ENCODE measurements around the gene NPHP1.
"Not testable (repeated sequence)": the region's sequence is repeated elsewhere in the genome, so short reads cannot be mapped to it uniquely, and the experiment has no call there.

The NPHP1 gene

GRCh38 chr2:110204408-110205385 lies at the start of gene NPHP1:
TSS of gene NPHP1 (minus strand) at chr2:110205013. CDS start at chr2:110204968, 45 bp downstream.
- peaks cover 14% of the 10 kb centered on the region for H3K36me3 Mint-ChIP-seq (ENCODE audit: low read depth)
- H3K4me1 Mint-ChIP-seq (ENCODE audit: low read depth): peaks cover 14% of the 10 kb centered on the region
- H3K27ac Mint-ChIP-seq: peak within 1 kb of the TSS; percentile 89
- H3K4me3 Mint-ChIP-seq: peak within 1 kb of the TSS; percentile 90
- peaks cover 3% of the 10 kb centered on the region for H3K27me3 Mint-ChIP-seq (ENCODE audit: low read depth)
- no peaks in the 10 kb centered on the region for H3K9me3 Mint-ChIP-seq
- peak; percentile 88 for DNase-seq (ENCODE audit: low spot score)

- H3K9me3 Mint-ChIP-seq: not testable (repeated sequence)
Observed at GRCh38 chr2:110248081-110248795, 43.4 kb upstream of the NPHP1 start.

GRCh38 chr2:110245488-110246435 lies 40.9 kb upstream of the NPHP1 start:
- H3K4me1 Mint-ChIP-seq (ENCODE audit: low read depth); H3K4me3 Mint-ChIP-seq; H3K27ac Mint-ChIP-seq; H3K27me3 Mint-ChIP-seq (ENCODE audit: low read depth); H3K9me3 Mint-ChIP-seq; H3K36me3 Mint-ChIP-seq (ENCODE audit: low read depth); DNase-seq (ENCODE audit: low spot score): not testable (repeated sequence)

More at GRCh38 chr2:110248081-110248795, 43.4 kb upstream of the NPHP1 start:
- not testable (repeated sequence) for H3K4me3 Mint-ChIP-seq; H3K27ac Mint-ChIP-seq; H3K27me3 Mint-ChIP-seq (ENCODE audit: low read depth); H3K36me3 Mint-ChIP-seq (ENCODE audit: low read depth); H3K4me1 Mint-ChIP-seq (ENCODE audit: low read depth); DNase-seq (ENCODE audit: low spot score)

GRCh38 chr2:110243283-110243682 lies 38.5 kb upstream of the NPHP1 start:
- not testable (repeated sequence) for DNase-seq (ENCODE audit: low spot score); H3K9me3 Mint-ChIP-seq; H3K36me3 Mint-ChIP-seq (ENCODE audit: low read depth); H3K27ac Mint-ChIP-seq; H3K4me3 Mint-ChIP-seq; H3K27me3 Mint-ChIP-seq (ENCODE audit: low read depth); H3K4me1 Mint-ChIP-seq (ENCODE audit: low read depth)

GRCh38 chr2:110234514-110234913 lies 29.7 kb upstream of the NPHP1 start:
- H3K4me3 Mint-ChIP-seq; H3K36me3 Mint-ChIP-seq (ENCODE audit: low read depth); H3K4me1 Mint-ChIP-seq (ENCODE audit: low read depth); H3K27ac Mint-ChIP-seq; H3K27me3 Mint-ChIP-seq (ENCODE audit: low read depth); DNase-seq (ENCODE audit: low spot score); H3K9me3 Mint-ChIP-seq: not testable (repeated sequence)

- H3K4me1 Mint-ChIP-seq (ENCODE audit: low read depth); H3K4me3 Mint-ChIP-seq; H3K9me3 Mint-ChIP-seq; DNase-seq (ENCODE audit: low spot score); H3K36me3 Mint-ChIP-seq (ENCODE audit: low read depth); H3K27ac Mint-ChIP-seq: not testable (repeated sequence)
- H3K27me3 Mint-ChIP-seq (ENCODE audit: low read depth): peaks cover 22% of the 10 kb centered on the region
Observed at GRCh38 chr2:110229886-110230285, 25.1 kb upstream of the NPHP1 start.

GRCh38 chr2:110222626-110223025 lies 17.8 kb upstream of the NPHP1 start:
- not testable (repeated sequence) for H3K4me3 Mint-ChIP-seq, H3K27ac Mint-ChIP-seq
- H3K27me3 Mint-ChIP-seq (ENCODE audit: low read depth): peaks cover 62% of the 10 kb centered on the region

GRCh38 chr2:110221938-110222337 lies 17.1 kb upstream of the NPHP1 start:
- no peak for DNase-seq (ENCODE audit: low spot score)
- H3K27me3 Mint-ChIP-seq (ENCODE audit: low read depth): peaks cover 56% of the 10 kb centered on the region
- H3K9me3 Mint-ChIP-seq: no peaks in the 10 kb centered on the region
- no peaks in the 10 kb centered on the region for H3K4me1 Mint-ChIP-seq (ENCODE audit: low read depth)
- H3K4me3 Mint-ChIP-seq: no peak overlapping the region
- H3K27ac Mint-ChIP-seq: no peak overlapping the region
- no peaks in the 10 kb centered on the region for H3K36me3 Mint-ChIP-seq (ENCODE audit: low read depth)

More at GRCh38 chr2:110222626-110223025, 17.8 kb upstream of the NPHP1 start:
- H3K36me3 Mint-ChIP-seq (ENCODE audit: low read depth); DNase-seq (ENCODE audit: low spot score); H3K9me3 Mint-ChIP-seq; H3K4me1 Mint-ChIP-seq (ENCODE audit: low read depth): not testable (repeated sequence)

GRCh38 chr2:110220190-110220564 lies 15.4 kb upstream of the NPHP1 start:
- peaks cover 62% of the 10 kb centered on the region for H3K27me3 Mint-ChIP-seq (ENCODE audit: low read depth)
- H3K27ac Mint-ChIP-seq: no peak overlapping the region
- H3K4me3 Mint-ChIP-seq: no peak overlapping the region
- no peaks in the 10 kb centered on the region for H3K4me1 Mint-ChIP-seq (ENCODE audit: low read depth)
- no peaks in the 10 kb centered on the region for H3K36me3 Mint-ChIP-seq (ENCODE audit: low read depth)
- no peak for DNase-seq (ENCODE audit: low spot score)
- H3K9me3 Mint-ChIP-seq: no peaks in the 10 kb centered on the region

- Mint-ChIP-seq H3K4me3 (no peak overlapping the region), H3K4me1 (ENCODE audit: low read depth) (no peaks in the 10 kb centered on the region), H3K9me3 (no peaks in the 10 kb centered on the region), H3K27me3 (ENCODE audit: low read depth) (peaks cover 65% of the 10 kb centered on the region), H3K36me3 (ENCODE audit: low read depth) (no peaks in the 10 kb centered on the region), H3K27ac (no peak overlapping the region)
- DNase-seq (ENCODE audit: low spot score): no peak
Observed at GRCh38 chr2:110219496-110220189, 14.8 kb upstream of the NPHP1 start.

- not testable (repeated sequence) for H3K4me3 Mint-ChIP-seq; H3K9me3 Mint-ChIP-seq; H3K36me3 Mint-ChIP-seq (ENCODE audit: low read depth)
Observed at GRCh38 chr2:110218889-110219288, 14.1 kb upstream of the NPHP1 start.

GRCh38 chr2:110216803-110217202 lies 12.0 kb upstream of the NPHP1 start:
- H3K9me3 Mint-ChIP-seq: peaks cover 10% of the 10 kb centered on the region
- H3K4me1 Mint-ChIP-seq (ENCODE audit: low read depth): peaks cover under 1% of the 10 kb centered on the region
- no peak for DNase-seq (ENCODE audit: low spot score)
- no peak overlapping the region for H3K27ac Mint-ChIP-seq
- H3K36me3 Mint-ChIP-seq (ENCODE audit: low read depth): peaks cover 3% of the 10 kb centered on the region
- peaks cover 52% of the 10 kb centered on the region for H3K27me3 Mint-ChIP-seq (ENCODE audit: low read depth)
- no peak overlapping the region for H3K4me3 Mint-ChIP-seq

More at GRCh38 chr2:110218889-110219288, 14.1 kb upstream of the NPHP1 start:
- peaks cover 60% of the 10 kb centered on the region for H3K27me3 Mint-ChIP-seq (ENCODE audit: low read depth)
- H3K27ac Mint-ChIP-seq; H3K4me1 Mint-ChIP-seq (ENCODE audit: low read depth); DNase-seq (ENCODE audit: low spot score): not testable (repeated sequence)

GRCh38 chr2:110216199-110216598 lies 11.4 kb upstream of the NPHP1 start:
- Mint-ChIP-seq H3K9me3 (peaks cover 10% of the 10 kb centered on the region), H3K4me3 (no peak overlapping the region), H3K27me3 (ENCODE audit: low read depth) (peaks cover 48% of the 10 kb centered on the region), H3K4me1 (ENCODE audit: low read depth) (peaks cover 5% of the 10 kb centered on the region), H3K36me3 (ENCODE audit: low read depth) (peaks cover 5% of the 10 kb centered on the region), H3K27ac (no peak overlapping the region)
- no peak for DNase-seq (ENCODE audit: low spot score)
